HL-60/S4 treated with retinoic acid at 250 ng/mL for 4 days and 3 days (cell line): ENCODE results near the gene HUS1.

Experiments used
- in situ Hi-C: fragments of 300-500 bp; cut with MboI; formaldehyde crosslinking; loops from 2 replicates; pipeline ENCODE4 v1.7.0; 2022; ENCODE audit warnings: low sequenced_read_pairs

HUS1 gene

GRCh38 chr7:47946581-47947354 is 32.6 kb downstream of the HUS1 start:
- in situ Hi-C loops, result loop anchor here (10.0 kb wide), 1 partner anchor 168 kb away; no protein-coding TSS in a partner anchor

GRCh38 chr7:47945261-47946015 is 34.0 kb downstream of the HUS1 start:
- in situ Hi-C loops, result loop anchor here (10.0 kb wide), 1 partner anchor 169 kb away; no protein-coding TSS in a partner anchor

GRCh38 chr7:47944536-47945260 is 34.7 kb downstream of the HUS1 start:
- in situ Hi-C loops, result loop anchor here (10.0 kb wide), 1 partner anchor 170 kb away; no protein-coding TSS in a partner anchor

- in situ Hi-C loops, result loop anchor here (10.0 kb wide), 1 partner anchor 171 kb away; no protein-coding TSS in a partner anchor
These were observed 35.5 kb downstream of the HUS1 start for GRCh38 chr7:47943676-47944474.

- in situ Hi-C loops, result loop anchor here (10.0 kb wide), 1 partner anchor 172 kb away; no protein-coding TSS in a partner anchor
These were observed 36.8 kb downstream of the HUS1 start for GRCh38 chr7:47942651-47943050.

- in situ Hi-C loops, result loop anchor here (10.0 kb wide), 1 partner anchor 173 kb away; no protein-coding TSS in a partner anchor
These were observed 37.3 kb downstream of the HUS1 start for GRCh38 chr7:47942132-47942531.

- in situ Hi-C loops, result loop anchor here (10.0 kb wide), 1 partner anchor 174 kb away; no protein-coding TSS in a partner anchor
These were observed 38.1 kb downstream of the HUS1 start for GRCh38 chr7:47941136-47941844.

- in situ Hi-C loops, result loop anchor here (10.0 kb wide), 1 partner anchor 174 kb away; no protein-coding TSS in a partner anchor
These were observed 39.1 kb downstream of the HUS1 start for GRCh38 chr7:47940088-47941013.

- in situ Hi-C loops, result loop anchor here (10.0 kb wide), 1 partner anchor 175 kb away; no protein-coding TSS in a partner anchor
These were observed 39.9 kb downstream of the HUS1 start for GRCh38 chr7:47939425-47940036.

- in situ Hi-C loops, result no loop called here
These were observed 40.7 kb downstream of the HUS1 start for GRCh38 chr7:47938574-47939165.

GRCh38 chr7:47937711-47938573 is 41.5 kb downstream of the HUS1 start:
- in situ Hi-C loops, result no loop called here

GRCh38 chr7:47937065-47937687 is 42.2 kb downstream of the HUS1 start:
- in situ Hi-C loops, result no loop called here

GRCh38 chr7:47936323-47936722 is 43.1 kb downstream of the HUS1 start:
- in situ Hi-C loops, result no loop called here

- in situ Hi-C loops, result no loop called here
These were observed 44.1 kb downstream of the HUS1 start for GRCh38 chr7:47935336-47935735.

- in situ Hi-C loops, result no loop called here
These were observed 44.6 kb downstream of the HUS1 start for GRCh38 chr7:47934831-47935230.

- in situ Hi-C loops, result no loop called here
These were observed 46.2 kb downstream of the HUS1 start for GRCh38 chr7:47933215-47933614.
